Tibial nerve (tissue), 4 donors: Measurements from ENCODE around the gene COBL.

ENCODE experiments used
- EP300 ChIP-seq, 2 donors: sonication (generic); formaldehyde crosslinking; IDR thresholded peaks; one replicate each; pipeline ENCODE4 v1.6.1; 2017; ENCODE audit warnings: antibody characterized with exemption in 2 of 2, mild to moderate bottlenecking in 1 of 2
- POLR2A ChIP-seq, 2 donors: fragments of 450-650 bp; IDR thresholded peaks; one replicate each; pipeline ENCODE4 v1.6.1; 2017; ENCODE audit warnings: antibody characterized with exemption in 2 of 2, mild to moderate bottlenecking in 2 of 2, moderate library complexity in 2 of 2
- TF ChIP-seq, protein P1 (sequence below), 5 experiments: fragments of 200-600 bp in 3 of 5; fragments of 450-650 bp in 2 of 5; sonication (generic) in 3 of 5; IDR thresholded peaks; one replicate each; pipeline ENCODE4 v1.5.1; 2016 to 2019; ENCODE audit warnings: antibody characterized with exemption in 5 of 5, mild to moderate bottlenecking in 3 of 5, moderate library complexity in 2 of 5

DNA sequence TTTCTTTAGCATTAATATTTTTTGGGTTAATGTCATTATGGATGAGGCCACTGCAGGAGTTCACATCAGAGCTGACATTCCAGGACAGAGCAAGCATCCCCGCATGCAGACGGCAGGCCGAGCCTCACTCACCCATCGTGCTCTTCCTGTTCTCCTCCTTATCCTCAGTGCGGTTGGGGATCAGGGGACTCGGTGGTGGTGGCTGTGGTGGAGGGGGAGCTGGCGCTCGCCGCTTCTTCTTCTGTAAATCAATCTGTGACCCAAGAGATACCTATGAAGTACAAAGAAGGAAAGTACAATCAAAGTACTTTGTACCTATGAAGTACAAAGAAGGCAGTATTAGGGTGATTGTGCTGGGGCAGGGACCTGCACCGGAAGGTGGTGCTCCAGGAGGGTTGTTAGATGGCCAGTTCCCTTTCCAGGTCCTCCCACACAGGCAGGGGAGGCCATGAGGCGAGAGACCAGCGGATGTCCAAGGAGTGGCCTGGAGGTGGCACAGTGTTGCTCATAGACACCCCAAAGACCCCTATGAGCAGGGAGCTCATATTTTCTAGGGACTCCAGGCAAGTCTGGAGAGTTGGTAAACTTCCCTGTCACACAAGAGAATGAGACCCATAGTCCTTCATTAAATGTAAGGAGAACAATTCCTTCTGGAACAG, 231.4 kb downstream of the COBL start:
- no peak for TF ChIP-seq POLR2A (IDR thresholded peaks at IDR 0.05)
- TF ChIP-seq, protein P1, sequence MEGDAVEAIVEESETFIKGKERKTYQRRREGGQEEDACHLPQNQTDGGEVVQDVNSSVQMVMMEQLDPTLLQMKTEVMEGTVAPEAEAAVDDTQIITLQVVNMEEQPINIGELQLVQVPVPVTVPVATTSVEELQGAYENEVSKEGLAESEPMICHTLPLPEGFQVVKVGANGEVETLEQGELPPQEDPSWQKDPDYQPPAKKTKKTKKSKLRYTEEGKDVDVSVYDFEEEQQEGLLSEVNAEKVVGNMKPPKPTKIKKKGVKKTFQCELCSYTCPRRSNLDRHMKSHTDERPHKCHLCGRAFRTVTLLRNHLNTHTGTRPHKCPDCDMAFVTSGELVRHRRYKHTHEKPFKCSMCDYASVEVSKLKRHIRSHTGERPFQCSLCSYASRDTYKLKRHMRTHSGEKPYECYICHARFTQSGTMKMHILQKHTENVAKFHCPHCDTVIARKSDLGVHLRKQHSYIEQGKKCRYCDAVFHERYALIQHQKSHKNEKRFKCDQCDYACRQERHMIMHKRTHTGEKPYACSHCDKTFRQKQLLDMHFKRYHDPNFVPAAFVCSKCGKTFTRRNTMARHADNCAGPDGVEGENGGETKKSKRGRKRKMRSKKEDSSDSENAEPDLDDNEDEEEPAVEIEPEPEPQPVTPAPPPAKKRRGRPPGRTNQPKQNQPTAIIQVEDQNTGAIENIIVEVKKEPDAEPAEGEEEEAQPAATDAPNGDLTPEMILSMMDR (IDR thresholded peaks at IDR 0.05): no peak
- no peak for TF ChIP-seq EP300 (IDR thresholded peaks at IDR 0.05)
